Measurements from ENCODE around the gene HECW1. TPM values are rescaled to one million over a fixed set of nuclear protein-coding genes. Genes with fewer than 3 reads are reported as not detected.

Gene HECW1
- total RNA-seq, 4 donors from 2014 or later = 0.83 to 3.9 (median 2.7) TPM; not detected in 1

DNA sequence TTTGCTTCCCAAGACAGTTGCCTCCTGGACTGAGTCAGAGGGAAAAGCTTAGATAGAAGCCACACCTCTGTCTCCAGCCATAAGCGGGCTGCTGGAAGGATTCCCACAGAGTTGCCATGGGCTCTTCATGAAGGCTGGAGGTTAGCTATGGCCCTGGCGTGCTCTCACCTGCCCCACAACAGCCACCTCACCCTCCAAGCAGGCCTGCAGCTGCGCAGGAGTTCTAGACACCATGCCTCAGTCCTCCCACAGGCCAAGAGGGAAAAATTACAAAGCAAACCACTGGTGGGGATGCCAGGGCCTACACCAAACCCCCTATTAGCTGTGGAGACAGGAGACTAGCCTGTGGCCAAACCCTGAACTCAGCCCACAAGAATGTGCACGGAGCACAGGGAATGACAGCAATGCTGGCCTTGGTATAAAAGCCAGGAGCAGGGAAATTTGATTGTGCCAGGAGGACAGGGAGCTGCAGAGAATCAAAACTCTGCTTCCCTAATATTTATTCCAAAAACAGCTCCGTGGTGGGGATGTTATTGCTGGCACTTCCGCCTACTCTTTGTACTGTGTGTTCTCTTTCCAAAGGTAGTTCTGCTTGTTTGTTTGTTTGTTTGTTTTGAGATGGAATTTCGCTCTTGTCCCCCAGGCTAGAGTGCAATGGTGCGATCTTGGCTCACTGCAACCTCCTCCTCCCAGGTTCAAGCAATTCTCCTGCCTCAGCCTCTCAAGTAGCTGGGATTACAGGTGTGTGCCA, 410.1 kb downstream of the HECW1 start:
- TF ChIP-seq POLR2A (IDR thresholded peaks at IDR 0.05) = no peak
- TF ChIP-seq, protein P1, sequence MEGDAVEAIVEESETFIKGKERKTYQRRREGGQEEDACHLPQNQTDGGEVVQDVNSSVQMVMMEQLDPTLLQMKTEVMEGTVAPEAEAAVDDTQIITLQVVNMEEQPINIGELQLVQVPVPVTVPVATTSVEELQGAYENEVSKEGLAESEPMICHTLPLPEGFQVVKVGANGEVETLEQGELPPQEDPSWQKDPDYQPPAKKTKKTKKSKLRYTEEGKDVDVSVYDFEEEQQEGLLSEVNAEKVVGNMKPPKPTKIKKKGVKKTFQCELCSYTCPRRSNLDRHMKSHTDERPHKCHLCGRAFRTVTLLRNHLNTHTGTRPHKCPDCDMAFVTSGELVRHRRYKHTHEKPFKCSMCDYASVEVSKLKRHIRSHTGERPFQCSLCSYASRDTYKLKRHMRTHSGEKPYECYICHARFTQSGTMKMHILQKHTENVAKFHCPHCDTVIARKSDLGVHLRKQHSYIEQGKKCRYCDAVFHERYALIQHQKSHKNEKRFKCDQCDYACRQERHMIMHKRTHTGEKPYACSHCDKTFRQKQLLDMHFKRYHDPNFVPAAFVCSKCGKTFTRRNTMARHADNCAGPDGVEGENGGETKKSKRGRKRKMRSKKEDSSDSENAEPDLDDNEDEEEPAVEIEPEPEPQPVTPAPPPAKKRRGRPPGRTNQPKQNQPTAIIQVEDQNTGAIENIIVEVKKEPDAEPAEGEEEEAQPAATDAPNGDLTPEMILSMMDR (IDR thresholded peaks at IDR 0.05) = no peak
- Histone ChIP-seq H3K36me3 (no peaks in the 10 kb centered on the region), H3K9me3 (no peaks in the 10 kb centered on the region), H3K4me3 (no peak overlapping the region), H3K27me3 (no peaks in the 10 kb centered on the region), H3K4me1 (no peaks in the 10 kb centered on the region), H3K27ac (no peak overlapping the region)
- DNase-seq = no peak

DNA sequence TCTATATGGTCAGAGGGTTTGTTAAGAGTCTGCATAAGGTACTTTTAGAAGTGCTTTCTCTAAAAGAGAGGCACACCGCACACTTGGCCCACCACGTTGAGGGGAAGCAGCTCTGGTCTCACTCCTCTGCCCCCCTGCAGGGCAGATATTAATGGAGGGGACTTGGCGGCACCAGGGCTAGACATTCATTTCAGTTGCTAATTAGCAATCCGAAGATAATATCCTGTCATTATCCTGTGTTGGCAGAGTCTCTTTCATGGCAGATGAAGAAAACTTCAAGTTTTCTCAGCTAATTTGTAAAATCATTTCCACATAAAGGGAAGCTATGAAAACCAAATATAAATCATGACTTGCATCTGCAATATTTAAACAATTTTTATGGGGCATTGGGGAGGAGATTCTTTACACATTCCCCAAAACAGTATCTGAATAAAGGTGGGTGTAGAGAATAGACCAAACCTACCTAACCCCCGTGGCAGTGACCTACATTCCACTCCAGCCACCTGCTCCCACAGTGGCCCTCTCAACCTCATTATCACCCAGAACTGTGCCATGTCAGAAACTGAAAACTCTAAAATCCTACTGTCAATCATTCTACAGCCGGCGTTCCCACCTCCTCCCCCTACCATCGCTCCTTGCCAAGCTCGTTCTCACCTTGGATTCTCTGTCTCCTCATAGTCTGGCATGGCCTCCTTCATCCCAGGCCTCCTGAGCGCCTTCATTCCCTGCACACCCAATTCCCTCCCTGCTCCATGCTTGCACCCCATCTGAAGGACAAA, 416.3 kb downstream of the HECW1 start:
- Histone ChIP-seq H3K4me1 (no peaks in the 10 kb centered on the region), H3K4me3 (no peak overlapping the region), H3K36me3 (no peaks in the 10 kb centered on the region), H3K9me3 (no peaks in the 10 kb centered on the region), H3K27me3 (no peaks in the 10 kb centered on the region), H3K27ac (no peak overlapping the region)
- no peak for DNase-seq
- TF ChIP-seq, protein P1 (IDR thresholded peaks at IDR 0.05) = no peak
- no peak for TF ChIP-seq POLR2A (IDR thresholded peaks at IDR 0.05)

DNA sequence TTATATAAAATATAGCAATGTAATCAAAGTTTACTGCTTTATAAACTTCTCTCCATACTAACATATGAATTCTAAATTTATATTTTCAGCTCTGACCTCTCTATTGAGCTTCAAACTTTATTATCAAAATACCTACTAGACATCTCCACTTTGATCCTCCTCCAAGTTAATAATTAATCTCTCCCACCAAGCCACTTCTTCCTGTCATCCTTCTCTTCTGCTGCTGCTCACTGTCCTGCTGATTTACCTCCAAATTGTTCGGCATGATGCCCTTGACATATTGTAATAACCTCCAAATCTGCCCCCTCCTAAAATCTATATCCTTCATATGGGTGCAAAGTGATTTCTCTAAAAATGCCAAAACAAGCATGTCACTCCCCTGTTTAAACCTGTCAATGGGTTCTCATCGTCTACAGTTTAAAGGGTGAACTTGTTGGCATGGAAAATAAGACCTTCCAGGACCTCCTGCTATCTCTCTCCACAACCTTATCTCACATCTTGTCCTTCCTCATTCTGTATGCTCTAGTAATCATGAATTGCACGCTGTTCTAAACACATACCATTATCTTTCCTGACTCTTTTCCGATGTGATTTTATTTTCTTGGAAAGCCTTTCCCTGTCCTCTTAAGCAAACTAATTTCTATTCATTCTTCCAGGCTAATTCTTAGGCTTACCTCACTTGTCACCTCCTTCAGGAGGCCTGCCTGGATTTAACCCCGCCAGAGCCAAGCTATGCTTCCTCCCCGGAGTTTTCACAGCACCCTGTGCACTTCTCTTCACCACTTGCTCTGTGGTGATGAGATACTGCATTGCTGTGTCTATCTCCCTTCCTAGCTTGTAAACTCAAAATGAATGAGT, 418.3 kb downstream of the HECW1 start:
- Histone ChIP-seq H3K27me3 (no peaks in the 10 kb centered on the region), H3K27ac (no peak overlapping the region), H3K4me1 (no peaks in the 10 kb centered on the region), H3K4me3 (no peak overlapping the region), H3K36me3 (no peaks in the 10 kb centered on the region), H3K9me3 (no peaks in the 10 kb centered on the region)
- no peak for DNase-seq
- TF ChIP-seq, protein P1 (IDR thresholded peaks at IDR 0.05) = no peak
- TF ChIP-seq POLR2A (IDR thresholded peaks at IDR 0.05) = no peak

DNA sequence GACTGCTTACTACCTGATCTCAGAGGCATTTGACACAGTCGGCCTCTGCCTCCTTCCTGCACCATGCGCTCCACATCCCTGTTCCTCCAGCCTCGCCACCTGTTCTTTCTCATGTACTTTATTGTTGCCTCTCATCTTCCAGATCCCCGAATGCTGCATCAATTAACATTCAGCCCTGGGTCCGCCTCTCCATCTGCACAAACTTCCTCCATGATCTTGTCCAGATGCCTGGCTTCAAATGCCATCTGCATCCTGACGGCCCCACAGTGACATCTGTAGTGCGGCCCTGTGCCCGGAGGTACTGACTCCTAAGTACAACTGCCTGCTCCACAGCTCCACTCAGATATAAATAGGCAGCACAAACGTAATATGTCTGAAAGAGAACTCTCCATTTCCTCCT, 419.3 kb downstream of the HECW1 start:
- H3K27ac ChIP-seq = no peak overlapping the region
- H3K9me3 ChIP-seq = no peaks in the 10 kb centered on the region
- no peak for DNase-seq
- no peak overlapping the region for H3K4me3 ChIP-seq
- H3K4me1 ChIP-seq = no peaks in the 10 kb centered on the region
- no peaks in the 10 kb centered on the region for H3K27me3 ChIP-seq
- H3K36me3 ChIP-seq = no peaks in the 10 kb centered on the region
- TF ChIP-seq, protein P1 (IDR thresholded peaks at IDR 0.05) = no peak
- TF ChIP-seq POLR2A (IDR thresholded peaks at IDR 0.05) = no peak

DNA sequence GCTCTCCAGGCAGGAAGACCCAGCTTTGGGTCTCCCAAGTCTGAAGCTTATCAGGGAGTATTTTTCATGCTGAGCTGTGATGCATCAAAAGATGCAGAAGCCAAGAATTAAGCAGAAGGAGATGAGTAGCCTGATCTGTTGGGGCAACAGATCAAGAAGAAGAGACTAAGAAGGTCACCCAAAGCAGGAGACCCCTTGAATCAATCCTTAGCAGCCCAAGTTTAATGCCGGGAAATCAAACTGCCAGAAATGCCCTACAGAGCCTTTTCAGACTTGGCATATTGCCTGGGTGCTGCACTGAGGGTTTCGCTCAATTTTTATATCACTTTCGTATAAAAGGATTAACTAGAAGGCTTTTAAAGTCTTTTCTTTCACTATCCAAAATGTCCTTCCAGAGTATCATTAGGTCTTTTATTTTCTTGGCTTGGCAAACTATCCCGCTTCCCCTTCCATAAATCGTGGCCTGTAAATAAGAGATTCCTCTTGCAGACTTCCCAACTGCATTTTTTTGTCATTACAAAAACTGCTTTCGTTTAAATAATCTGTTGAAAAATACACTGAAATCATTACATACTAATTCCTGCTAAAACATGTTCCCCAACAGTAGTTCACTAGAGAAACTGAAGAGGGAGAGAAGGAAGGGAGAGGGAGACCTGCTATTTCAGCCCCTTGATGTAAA, 421.5 kb downstream of the HECW1 start:
- TF ChIP-seq, protein P1 (IDR thresholded peaks at IDR 0.05) = no peak
- TF ChIP-seq POLR2A (IDR thresholded peaks at IDR 0.05) = no peak
- H3K4me3 ChIP-seq = no peak overlapping the region
- H3K27me3 ChIP-seq = no peaks in the 10 kb centered on the region
- H3K9me3 ChIP-seq = no peaks in the 10 kb centered on the region
- no peaks in the 10 kb centered on the region for H3K36me3 ChIP-seq
- H3K27ac ChIP-seq = peak overlapping the region in 1 of 4 donors; percentile 22
- H3K4me1 ChIP-seq = no peaks in the 10 kb centered on the region
- no peak for DNase-seq
